Measurements from ENCODE around the gene FOXL2.

Gene FOXL2

GRCh38 chr3:138913766-138914165 is 33.2 kb downstream of the FOXL2 start:
- no peak for TF ChIP-seq TAF1 (IDR thresholded peaks at IDR 0.05; ENCODE audit: borderline replicate concordance, insufficient read depth, low read length)
- no peak for TF ChIP-seq FOXP2 (optimal IDR thresholded peaks at IDR 0.05; ENCODE audit: borderline replicate concordance, extremely low read depth, extremely low read length, insufficient read depth)
- TF ChIP-seq POLR2AphosphoS5 (IDR thresholded peaks at IDR 0.05; ENCODE audit: low read depth, low read length), result no peak
- no peak for TF ChIP-seq REST (IDR thresholded peaks at IDR 0.05; ENCODE audit: insufficient read depth in 1 of 2, low read depth in 2 of 2, low read length in 2 of 2)
- TF ChIP-seq SIN3A (IDR thresholded peaks at IDR 0.05; ENCODE audit: borderline replicate concordance, insufficient read depth, low read length), result no peak

GRCh38 chr3:138912237-138912636 is 34.7 kb downstream of the FOXL2 start:
- TF ChIP-seq POLR2AphosphoS5 (IDR thresholded peaks at IDR 0.05; ENCODE audit: low read depth, low read length), result no peak
- TF ChIP-seq TAF1 (IDR thresholded peaks at IDR 0.05; ENCODE audit: borderline replicate concordance, insufficient read depth, low read length), result no peak
- TF ChIP-seq REST (IDR thresholded peaks at IDR 0.05; ENCODE audit: insufficient read depth in 1 of 2, low read depth in 2 of 2, low read length in 2 of 2), result no peak
- TF ChIP-seq SIN3A (IDR thresholded peaks at IDR 0.05; ENCODE audit: borderline replicate concordance, insufficient read depth, low read length), result no peak
- TF ChIP-seq FOXP2 (optimal IDR thresholded peaks at IDR 0.05; ENCODE audit: borderline replicate concordance, extremely low read depth, extremely low read length, insufficient read depth), result no peak

- no peak for TF ChIP-seq SIN3A (IDR thresholded peaks at IDR 0.05; ENCODE audit: borderline replicate concordance, insufficient read depth, low read length)
- no peak for TF ChIP-seq FOXP2 (optimal IDR thresholded peaks at IDR 0.05; ENCODE audit: borderline replicate concordance, extremely low read depth, extremely low read length, insufficient read depth)
- TF ChIP-seq REST (IDR thresholded peaks at IDR 0.05; ENCODE audit: insufficient read depth in 1 of 2, low read depth in 2 of 2, low read length in 2 of 2), result no peak
- no peak for TF ChIP-seq POLR2AphosphoS5 (IDR thresholded peaks at IDR 0.05; ENCODE audit: low read depth, low read length)
- TF ChIP-seq TAF1 (IDR thresholded peaks at IDR 0.05; ENCODE audit: borderline replicate concordance, insufficient read depth, low read length), result no peak
These were observed 35.3 kb downstream of the FOXL2 start for GRCh38 chr3:138911621-138912020.

- TF ChIP-seq TAF1 (IDR thresholded peaks at IDR 0.05; ENCODE audit: borderline replicate concordance, insufficient read depth, low read length), result no peak
- no peak for TF ChIP-seq POLR2AphosphoS5 (IDR thresholded peaks at IDR 0.05; ENCODE audit: low read depth, low read length)
- TF ChIP-seq SIN3A (IDR thresholded peaks at IDR 0.05; ENCODE audit: borderline replicate concordance, insufficient read depth, low read length), result no peak
- TF ChIP-seq FOXP2 (optimal IDR thresholded peaks at IDR 0.05; ENCODE audit: borderline replicate concordance, extremely low read depth, extremely low read length, insufficient read depth), result no peak
- no peak for TF ChIP-seq REST (IDR thresholded peaks at IDR 0.05; ENCODE audit: insufficient read depth in 1 of 2, low read depth in 2 of 2, low read length in 2 of 2)
These were observed 37.0 kb downstream of the FOXL2 start for GRCh38 chr3:138909904-138910303.

- no peak for TF ChIP-seq REST (IDR thresholded peaks at IDR 0.05; ENCODE audit: insufficient read depth in 1 of 2, low read depth in 2 of 2, low read length in 2 of 2)
- TF ChIP-seq POLR2AphosphoS5 (IDR thresholded peaks at IDR 0.05; ENCODE audit: low read depth, low read length), result no peak
- TF ChIP-seq TAF1 (IDR thresholded peaks at IDR 0.05; ENCODE audit: borderline replicate concordance, insufficient read depth, low read length), result no peak
- TF ChIP-seq SIN3A (IDR thresholded peaks at IDR 0.05; ENCODE audit: borderline replicate concordance, insufficient read depth, low read length), result no peak
- no peak for TF ChIP-seq FOXP2 (optimal IDR thresholded peaks at IDR 0.05; ENCODE audit: borderline replicate concordance, extremely low read depth, extremely low read length, insufficient read depth)
These were observed 38.1 kb downstream of the FOXL2 start for GRCh38 chr3:138908846-138909245.

All from PFSK-1 (cell line).